Activated CD4-positive, alpha-beta T cell treated with anti-CD3 and anti-CD28 coated beads, Interleukin-2, amount 50 U/mL, for 4 hours (primary cell): ENCODE results near the gene FHAD1.

Experiments
- DNase-seq, 2 experiments: peaks; one replicate each; pipeline ENCODE4 v3.0.0-alpha.2; 2020

FHAD1 gene

DNA sequence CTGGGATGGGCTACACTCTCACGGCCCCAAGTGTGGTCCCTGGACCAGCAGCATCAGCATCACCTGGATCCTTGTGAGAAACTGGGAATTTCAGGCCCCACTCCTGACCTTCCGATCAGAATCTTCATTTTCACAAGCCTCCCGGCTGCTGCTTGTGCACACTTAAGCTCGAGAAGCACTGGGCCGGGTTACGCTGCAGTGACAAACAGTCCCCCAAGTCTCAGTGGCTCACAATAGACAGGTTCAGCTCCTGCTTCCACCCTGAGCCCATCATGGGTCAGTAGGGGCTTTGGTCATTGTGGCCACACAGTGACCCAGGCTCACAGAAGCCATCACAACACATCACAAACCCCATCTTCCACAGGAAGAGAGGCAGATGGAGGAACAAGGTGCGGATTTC lies 63.5 kb downstream of the FHAD1 start:
- DNase-seq: no peak

DNA sequence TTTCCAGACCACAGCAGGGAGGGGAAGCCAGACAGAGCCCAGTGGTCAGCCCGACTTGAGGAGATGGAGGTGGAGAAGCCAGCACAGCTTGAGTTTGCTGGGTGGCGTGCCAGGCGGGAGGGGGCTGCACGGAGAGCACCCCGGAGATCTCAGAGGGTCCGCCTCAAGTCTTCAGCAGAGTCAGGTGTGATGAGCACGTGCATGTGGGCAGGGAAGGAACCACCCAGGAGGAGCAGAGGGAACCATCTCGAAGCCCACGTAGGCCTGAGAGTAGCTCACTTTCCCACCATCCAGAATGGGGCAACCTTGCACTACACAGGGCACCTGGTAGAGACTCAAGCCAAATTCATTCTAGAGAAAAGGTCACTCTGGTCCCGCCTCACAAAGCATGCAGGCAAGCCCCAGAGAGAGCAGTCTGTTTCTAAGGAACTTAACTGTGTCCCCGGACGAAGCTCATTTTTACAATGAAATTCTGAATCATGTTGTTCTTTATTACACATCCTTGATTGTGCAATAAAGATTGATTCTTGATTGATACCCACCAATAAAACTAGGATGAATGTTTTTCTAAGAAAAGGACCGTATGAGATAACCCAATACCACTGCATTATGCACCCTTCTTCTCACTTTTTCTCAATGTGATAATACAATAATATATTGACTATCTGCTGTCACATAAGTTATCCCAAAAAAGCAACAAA lies 64.2 kb downstream of the FHAD1 start:
- DNase-seq: no peak

DNA sequence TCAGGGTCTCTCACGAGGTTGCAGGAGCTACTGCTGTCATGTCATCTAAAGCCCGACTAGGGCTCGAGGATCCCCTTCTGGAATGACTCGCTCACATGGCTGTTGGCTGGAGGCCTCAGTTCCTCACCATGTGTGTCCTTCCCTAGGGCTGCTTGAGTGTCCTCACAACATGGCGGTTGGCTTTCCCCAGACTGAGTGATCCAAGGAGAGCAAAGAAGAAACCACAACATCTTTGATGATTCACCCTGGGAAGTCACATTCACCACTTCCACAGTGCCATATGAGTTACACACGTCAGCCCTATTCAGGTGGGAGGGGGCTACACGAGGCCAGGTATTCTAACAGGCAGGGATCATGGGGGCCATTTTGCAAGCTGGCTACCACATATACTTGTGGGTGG lies 64.9 kb downstream of the FHAD1 start:
- DNase-seq: no peak

GRCh38 chr1:15312626-15313411 lies 65.8 kb downstream of the FHAD1 start:
- DNase-seq: no peak

DNA sequence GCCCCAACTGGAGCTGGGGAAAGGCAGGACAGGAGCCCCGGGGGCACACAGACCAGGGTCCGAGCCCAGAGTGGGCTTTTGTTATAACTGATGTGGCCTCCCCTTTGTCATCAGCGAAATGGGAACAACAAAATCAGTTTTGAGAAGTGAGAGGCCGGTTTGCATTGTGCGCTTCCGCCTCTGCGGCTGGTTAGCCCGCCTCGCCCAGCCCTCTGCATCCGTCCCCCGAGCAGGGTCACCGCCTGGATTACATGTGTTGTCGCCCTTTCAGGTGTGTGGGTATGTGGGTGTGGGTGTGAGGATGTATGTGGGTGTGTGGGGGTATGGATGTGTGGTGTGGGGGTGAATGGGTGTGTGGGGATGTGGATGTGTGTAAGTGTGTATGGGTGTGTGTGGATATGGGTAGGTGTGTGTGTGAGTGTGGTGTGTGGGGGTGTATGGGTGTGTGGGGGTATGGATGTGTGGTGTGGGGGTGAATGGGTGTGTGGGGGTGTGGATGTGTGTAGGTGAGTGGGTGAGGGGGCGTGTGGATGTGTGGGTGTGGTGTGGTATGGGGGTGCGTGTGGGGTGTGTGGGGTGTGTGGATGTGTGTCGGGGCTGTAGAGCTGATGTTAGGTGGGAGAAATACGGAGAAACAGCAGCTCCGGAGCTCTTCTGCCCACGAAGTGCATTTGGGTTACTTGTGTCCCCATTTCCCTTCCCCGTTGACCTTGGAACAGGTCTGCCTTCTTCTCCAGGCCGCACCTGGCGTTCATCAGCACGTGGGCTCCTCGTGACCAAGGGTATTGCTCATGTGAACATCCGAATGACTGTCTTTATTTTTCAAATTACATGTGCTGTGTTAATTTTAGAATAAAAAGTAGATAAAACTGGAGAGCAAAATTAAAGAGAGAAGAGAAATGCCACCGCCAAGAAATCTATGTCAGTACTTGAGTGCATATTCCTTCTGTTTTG lies 67.6 kb downstream of the FHAD1 start:
- no peak for DNase-seq

- DNase-seq: no peak
These were observed 68.8 kb downstream of the FHAD1 start for GRCh38 chr1:15315815-15316214.

DNA sequence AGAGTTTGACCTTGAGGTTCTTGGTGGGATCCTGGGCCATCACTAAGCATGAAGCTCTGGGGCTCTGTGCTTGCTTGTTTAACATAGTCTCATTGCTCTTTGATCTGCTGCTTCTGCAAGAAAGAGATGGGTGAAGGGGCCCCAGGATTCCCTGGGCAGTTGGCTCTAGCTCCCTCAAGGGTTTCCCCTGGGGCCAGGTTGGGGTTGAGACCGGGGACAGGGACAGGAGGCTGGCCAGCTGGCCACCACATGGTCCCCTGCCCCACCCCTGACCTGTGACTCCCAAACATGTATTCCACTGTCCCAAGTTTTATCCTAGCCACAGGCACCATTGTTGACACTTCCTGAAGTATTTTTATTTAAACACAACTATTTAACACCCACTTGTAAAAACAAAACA lies 69.5 kb downstream of the FHAD1 start:
- no peak for DNase-seq

DNA sequence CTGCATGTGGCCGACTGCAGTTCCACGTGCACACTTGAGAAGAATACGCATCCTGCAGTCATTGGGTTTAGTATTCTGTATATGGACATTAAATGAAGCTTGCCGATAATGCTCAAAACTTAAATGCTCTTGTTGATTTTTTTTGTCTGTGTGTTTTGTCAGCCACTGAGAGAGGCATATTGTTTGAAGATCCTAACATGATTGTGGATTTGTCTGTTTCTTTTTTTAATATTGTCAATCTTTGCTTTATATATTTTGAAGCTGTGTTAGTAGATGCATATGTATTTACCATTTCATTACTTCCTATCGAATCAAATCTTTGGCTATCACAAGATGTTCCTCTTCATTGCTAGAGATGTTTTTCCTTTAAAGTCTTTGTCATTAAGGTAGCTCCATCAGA lies 73.2 kb downstream of the FHAD1 start:
- DNase-seq: no peak

DNA sequence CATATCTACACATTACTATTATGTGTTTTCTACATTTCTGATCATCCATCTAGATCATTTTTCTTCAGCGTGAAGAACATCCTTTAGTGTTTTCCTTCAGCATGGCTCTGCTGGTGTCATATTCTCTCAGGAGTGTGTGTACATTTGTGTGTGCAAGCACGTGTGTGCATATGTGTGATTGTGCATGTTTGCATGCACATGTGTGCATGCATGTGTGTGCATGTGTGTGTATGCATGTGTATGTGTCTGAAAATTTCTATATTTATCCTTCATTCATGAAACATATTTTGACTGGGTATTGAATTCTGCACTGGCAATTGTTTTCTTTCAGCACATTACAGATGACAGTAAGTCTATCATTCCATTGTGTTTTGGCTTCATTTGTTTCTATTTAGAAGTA lies 74.6 kb downstream of the FHAD1 start:
- DNase-seq: no peak

DNA sequence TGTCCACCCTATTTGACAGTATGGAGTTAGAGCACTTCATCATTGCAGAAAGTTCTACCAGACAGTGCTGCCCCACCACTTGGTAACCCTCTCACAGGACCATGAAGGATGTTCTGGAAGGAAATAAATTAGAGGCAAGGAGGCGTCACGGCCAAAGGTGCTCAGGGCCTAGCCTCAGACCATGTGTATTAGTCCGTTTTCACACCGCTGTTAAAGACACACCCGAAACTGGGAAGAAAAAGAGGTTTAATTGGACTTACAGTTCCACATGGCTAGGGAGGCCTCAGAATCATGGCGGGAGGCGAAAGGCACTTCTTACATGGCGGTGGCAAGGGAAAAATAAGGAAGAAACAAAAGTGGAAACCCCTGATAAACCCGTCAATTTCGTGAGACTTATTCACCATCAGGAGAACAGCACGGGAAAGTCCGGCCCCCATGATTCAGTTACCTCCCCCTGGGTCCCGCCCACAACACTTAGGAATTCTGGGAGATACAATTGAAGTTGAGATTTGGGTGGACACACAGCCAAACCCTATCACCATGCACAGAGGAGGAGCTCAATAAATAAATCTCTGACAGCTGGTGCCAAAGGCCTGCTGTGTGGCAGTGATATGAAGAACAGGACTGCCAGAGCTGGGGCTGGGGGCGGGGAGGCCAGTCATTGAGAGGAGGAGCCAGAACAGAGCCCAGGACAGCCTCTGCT lies 75.8 kb downstream of the FHAD1 start:
- DNase-seq: no peak

- DNase-seq: peak; percentile 66 to 73
These were observed 76.4 kb downstream of the FHAD1 start for GRCh38 chr1:15323351-15323988.

DNA sequence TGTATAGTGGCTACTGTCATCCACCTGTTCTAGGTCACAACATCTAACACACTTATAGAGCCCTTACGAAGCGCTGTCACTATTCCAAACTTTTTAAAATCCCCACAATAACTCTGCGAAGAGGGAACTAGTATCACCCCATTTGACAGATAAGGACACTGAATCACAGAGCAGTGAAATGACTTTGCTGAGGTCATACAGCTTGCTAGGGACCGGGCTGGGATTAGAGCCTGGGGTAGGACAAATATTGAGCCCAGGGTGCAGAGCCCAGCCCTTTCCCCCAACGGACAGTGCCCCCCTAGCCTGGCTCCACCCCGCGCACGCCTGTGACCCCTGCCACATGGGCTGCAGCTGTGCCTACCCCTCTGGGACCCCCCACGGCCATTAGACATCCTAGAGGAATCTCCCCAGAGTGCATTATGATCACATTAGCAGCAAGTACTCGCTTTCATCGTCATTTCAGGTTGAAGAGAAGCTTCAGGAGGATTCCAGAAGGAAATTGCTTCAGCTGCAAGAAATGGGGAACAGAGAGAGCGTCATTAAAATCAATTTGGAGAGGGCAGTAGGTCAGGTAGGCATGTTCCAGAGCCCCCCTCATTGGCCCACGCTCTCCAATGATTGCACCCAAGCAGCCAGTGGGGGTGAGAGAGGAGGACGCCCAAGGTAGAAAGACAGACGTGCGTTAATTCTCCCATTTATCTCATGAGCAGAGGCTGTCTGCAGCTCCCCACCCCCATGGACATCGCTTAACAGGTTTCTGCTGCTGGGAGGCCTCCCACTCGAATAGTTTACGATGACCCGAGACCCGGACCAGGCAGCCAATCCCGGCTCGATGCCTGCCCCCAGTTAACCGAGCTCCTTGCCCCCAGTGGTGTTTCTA lies 77.2 kb downstream of the FHAD1 start:
- no peak for DNase-seq

DNA sequence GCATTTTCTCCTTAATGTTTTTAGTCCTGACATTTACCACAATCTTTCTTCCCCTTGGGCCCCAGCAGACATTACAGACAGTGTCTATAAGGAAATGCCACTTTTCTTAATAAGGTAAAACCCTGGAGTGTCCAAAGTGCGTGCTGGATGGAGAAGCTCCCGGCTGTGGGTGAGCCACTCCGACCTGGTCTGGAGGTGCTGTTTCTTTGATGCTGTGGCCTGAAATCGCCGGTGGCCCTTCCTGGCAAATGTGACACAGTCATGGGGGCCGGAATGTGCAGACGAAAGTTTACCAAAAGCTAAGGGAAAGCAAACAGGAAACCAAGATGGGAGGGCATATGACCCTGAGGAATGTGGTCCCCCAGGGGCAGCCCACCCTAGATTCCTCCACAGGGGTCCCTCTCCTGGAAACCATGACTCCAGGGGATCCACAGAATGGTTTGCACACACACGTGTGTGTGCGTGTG lies 77.9 kb downstream of the FHAD1 start:
- no peak for DNase-seq

- DNase-seq: no peak
These were observed 78.5 kb downstream of the FHAD1 start for GRCh38 chr1:15325375-15326085.

- no peak for DNase-seq
These were observed 79.9 kb downstream of the FHAD1 start for GRCh38 chr1:15326691-15327588.

DNA sequence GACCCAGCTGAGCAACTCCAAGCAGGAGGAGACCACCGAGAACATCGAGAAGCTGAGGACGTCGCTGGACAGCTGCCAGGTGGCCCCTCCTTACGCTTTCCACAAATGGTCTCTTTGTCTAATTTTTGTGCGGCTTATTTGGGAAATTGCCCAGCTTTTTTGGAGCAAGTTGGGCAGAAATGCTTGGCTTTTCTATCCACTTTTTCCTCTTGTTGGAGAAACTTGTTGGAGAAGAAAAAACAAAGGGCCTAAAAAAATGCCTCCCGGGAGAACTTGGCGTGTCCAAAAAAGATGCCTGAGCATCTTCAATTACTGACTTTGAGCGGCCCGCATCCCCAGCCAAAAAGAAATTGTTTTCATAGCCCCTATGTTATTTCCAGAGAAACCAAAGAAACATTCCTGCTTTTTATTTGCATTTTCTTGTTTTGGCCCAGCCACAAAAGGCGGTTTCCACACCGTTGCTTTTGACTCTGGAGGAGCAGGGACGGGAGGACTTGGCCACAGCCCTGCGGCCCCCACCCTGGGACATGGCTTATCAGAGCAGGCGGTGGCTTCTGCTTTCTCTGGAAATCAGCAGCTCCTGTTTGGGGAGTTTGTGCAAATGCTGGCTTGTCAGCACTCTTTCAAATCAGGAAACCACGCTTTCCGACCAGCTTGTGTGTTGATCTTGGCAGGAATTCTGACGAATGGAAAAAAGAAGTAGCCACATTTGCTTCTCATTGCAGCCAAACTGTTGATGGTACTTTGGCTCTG lies 81.5 kb downstream of the FHAD1 start:
- no peak for DNase-seq

GRCh38 chr1:15329104-15329820 lies 82.2 kb downstream of the FHAD1 start:
- no peak for DNase-seq

GRCh38 chr1:15330028-15330427 lies 83.0 kb downstream of the FHAD1 start:
- DNase-seq: no peak
